Thyroid gland (tissue), 4 donors: ENCODE measurements around the gene AGTPBP1.

Experiments used
- POLR2A ChIP-seq, 2 donors: fragments of 450-650 bp; IDR thresholded peaks; one replicate each; pipeline ENCODE4 v1.6.1; 2017; ENCODE audit warnings: antibody characterized with exemption in 2 of 2, mild to moderate bottlenecking in 2 of 2, moderate library complexity in 1 of 2
- TF ChIP-seq, protein P1 (sequence below), 6 experiments: fragments of 200-600 bp in 3 of 6; fragments of 450-650 bp in 3 of 6; sonication (generic) in 3 of 6; IDR thresholded peaks; one replicate each; pipeline ENCODE4 v1.5.1; 2016 to 2019; ENCODE audit warnings: antibody characterized with exemption in 6 of 6, mild to moderate bottlenecking in 2 of 6, inconsistent platforms in 1 of 6, moderate library complexity in 1 of 6

DNA sequence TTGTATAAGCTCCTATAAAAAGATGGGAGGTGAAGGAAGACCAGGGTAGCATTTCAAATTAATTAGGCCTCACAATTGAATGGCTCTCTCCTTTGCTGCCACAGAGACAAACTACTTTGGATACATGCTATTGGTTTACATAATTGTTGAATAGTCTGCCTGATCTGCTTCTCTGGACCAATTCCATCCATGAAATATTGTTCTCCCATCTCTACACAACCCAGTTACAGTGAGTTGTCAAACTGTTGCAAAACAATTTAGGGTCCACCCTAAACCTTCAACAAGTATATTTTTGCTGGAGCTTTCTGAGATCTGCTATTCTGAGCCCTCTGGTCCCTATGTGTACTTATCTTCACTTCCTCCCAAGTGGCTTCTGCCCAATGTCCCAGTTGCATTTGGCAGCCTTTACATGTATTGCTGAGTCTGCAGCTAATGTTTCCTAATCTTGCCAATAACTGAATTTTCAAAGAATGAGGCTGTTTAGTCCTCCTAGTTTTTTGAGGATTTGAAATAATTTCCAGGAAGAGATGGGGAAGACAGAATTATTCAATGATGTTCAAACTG, 38.9 kb downstream of the AGTPBP1 start:
- TF ChIP-seq, protein P1, sequence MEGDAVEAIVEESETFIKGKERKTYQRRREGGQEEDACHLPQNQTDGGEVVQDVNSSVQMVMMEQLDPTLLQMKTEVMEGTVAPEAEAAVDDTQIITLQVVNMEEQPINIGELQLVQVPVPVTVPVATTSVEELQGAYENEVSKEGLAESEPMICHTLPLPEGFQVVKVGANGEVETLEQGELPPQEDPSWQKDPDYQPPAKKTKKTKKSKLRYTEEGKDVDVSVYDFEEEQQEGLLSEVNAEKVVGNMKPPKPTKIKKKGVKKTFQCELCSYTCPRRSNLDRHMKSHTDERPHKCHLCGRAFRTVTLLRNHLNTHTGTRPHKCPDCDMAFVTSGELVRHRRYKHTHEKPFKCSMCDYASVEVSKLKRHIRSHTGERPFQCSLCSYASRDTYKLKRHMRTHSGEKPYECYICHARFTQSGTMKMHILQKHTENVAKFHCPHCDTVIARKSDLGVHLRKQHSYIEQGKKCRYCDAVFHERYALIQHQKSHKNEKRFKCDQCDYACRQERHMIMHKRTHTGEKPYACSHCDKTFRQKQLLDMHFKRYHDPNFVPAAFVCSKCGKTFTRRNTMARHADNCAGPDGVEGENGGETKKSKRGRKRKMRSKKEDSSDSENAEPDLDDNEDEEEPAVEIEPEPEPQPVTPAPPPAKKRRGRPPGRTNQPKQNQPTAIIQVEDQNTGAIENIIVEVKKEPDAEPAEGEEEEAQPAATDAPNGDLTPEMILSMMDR (IDR thresholded peaks at IDR 0.05), result no peak
- TF ChIP-seq POLR2A (IDR thresholded peaks at IDR 0.05), result no peak
